HepG2 (cell line): ENCODE results near the gene ID3. TPM values are rescaled to one million over a fixed set of nuclear protein-coding genes. Genes with fewer than 3 reads are reported as not detected.

ENCODE experiments used
- AKAP8 ChIP-seq: sonication (generic); formaldehyde crosslinking; IDR thresholded peaks from 2 replicates; pipeline ENCODE4 v1.5.1; 2020; ENCODE audit warnings: mild to moderate bottlenecking, missing genetic modification reagents
- DNMT3B ChIP-seq: conservative IDR thresholded peaks from 2 replicates; pipeline ENCODE4 v1.6.1; 2016; ENCODE audit warnings: missing biosample characterization, control low read depth
- HOXA3 ChIP-seq: sonication (generic); formaldehyde crosslinking; IDR thresholded peaks from 2 replicates; pipeline ENCODE4 v1.5.0; 2020; ENCODE audit warnings: missing genetic modification reagents
- KIAA2018 ChIP-seq: sonication (generic); formaldehyde crosslinking; IDR thresholded peaks from 2 replicates; pipeline ENCODE4 v1.5.0; 2020; ENCODE audit warnings: mild to moderate bottlenecking, missing genetic modification reagents, borderline replicate concordance
- KLF13 ChIP-seq: sonication (generic); formaldehyde crosslinking; IDR thresholded peaks from 2 replicates; pipeline ENCODE4 v1.4.0; 2020; ENCODE audit warnings: mild to moderate bottlenecking, missing genetic modification reagents
- MEF2D ChIP-seq: sonication (generic); formaldehyde crosslinking; IDR thresholded peaks from 2 replicates; pipeline ENCODE4 v1.5.1; 2020; ENCODE audit warnings: mild to moderate bottlenecking, missing genetic modification reagents
- MYPOP ChIP-seq: sonication (generic); formaldehyde crosslinking; IDR thresholded peaks from 2 replicates; pipeline ENCODE4 v1.8.1; 2023; ENCODE audit warnings: mild to moderate bottlenecking, moderate library complexity, missing genetic modification reagents
- NR2C2 ChIP-seq: sonication (generic); formaldehyde crosslinking; IDR thresholded peaks from 2 replicates; pipeline ENCODE4 v1.4.0; 2020; ENCODE audit warnings: missing genetic modification reagents, mild to moderate bottlenecking, moderate library complexity, borderline replicate concordance
- TAF1 ChIP-seq: sonication (generic); formaldehyde crosslinking; IDR thresholded peaks from 2 replicates; pipeline ENCODE4 v1.4.0; 2020; ENCODE audit warnings: missing genetic modification reagents
- U2AF2 ChIP-seq: fragments of 200-400 bp; formaldehyde crosslinking; IDR thresholded peaks from 2 replicates; pipeline ENCODE4 v1.6.1; 2017; ENCODE audit warnings: low read depth, mild to moderate bottlenecking, low read length
- ZNF10 ChIP-seq: sonication (generic); formaldehyde crosslinking; IDR thresholded peaks from 2 replicates; pipeline ENCODE4 v1.4.0; 2020; ENCODE audit warnings: mild to moderate bottlenecking, low read depth, missing genetic modification reagents, borderline replicate concordance
- ZNF235 ChIP-seq: sonication (generic); formaldehyde crosslinking; IDR thresholded peaks from 2 replicates; pipeline ENCODE4 v1.8.1; 2023; ENCODE audit warnings: mild to moderate bottlenecking, missing genetic modification reagents, borderline replicate concordance
- ZNF331 ChIP-seq: sonication (generic); formaldehyde crosslinking; IDR thresholded peaks from 2 replicates; pipeline ENCODE4 v1.4.0; 2020; ENCODE audit warnings: missing genetic modification reagents
- ZNF558 ChIP-seq: sonication (generic); formaldehyde crosslinking; IDR thresholded peaks from 2 replicates; pipeline ENCODE4 v1.9.0; 2022; ENCODE audit warnings: mild to moderate bottlenecking, missing genetic modification reagents, borderline replicate concordance
- ZNF563 ChIP-seq: sonication (generic); formaldehyde crosslinking; IDR thresholded peaks from 2 replicates; pipeline ENCODE4 v1.8.0; 2022; ENCODE audit warnings: mild to moderate bottlenecking, moderate library complexity, missing genetic modification reagents
- ZNF761 ChIP-seq: sonication (generic); formaldehyde crosslinking; conservative IDR thresholded peaks from 2 replicates; pipeline ENCODE4 v1.4.0; 2020; ENCODE audit warnings: mild to moderate bottlenecking, missing genetic modification reagents
- ZNF883 ChIP-seq: sonication (generic); formaldehyde crosslinking; IDR thresholded peaks from 2 replicates; pipeline ENCODE4 v1.5.1; 2020; ENCODE audit warnings: mild to moderate bottlenecking, missing genetic modification reagents; ENCODE audit errors: not compliant biosample characterization
- polyA plus RNA-seq, 8 experiments: library from polyadenylated mRNA; depleted of rRNA in 3 of 8; stranded (reverse) in 7 of 8; unstranded in 1 of 8; fragments of >200 nt; fragmentation: Illumina TruSeq in 4 of 8; extraction: Trizol in 4 of 8; gene quantifications; 2 replicates each; pipeline versions ENCODE4 v1.2.1 to v1.2.3, GENCODE V29; 2011 to 2016; ENCODE audit warnings: low read depth in 4 of 8, missing spikeins in 1 of 8, mixed read lengths in 1 of 8; ENCODE audit not compliant: insufficient read depth in 1 of 8
- total RNA-seq, 5 experiments: library from RNA; depleted of rRNA; stranded (reverse); fragments of >200 nt; fragmentation: Illumina TruSeq; extraction: Trizol; gene quantifications; 2 replicates each; pipeline ENCODE4 v1.2.3, GENCODE V29; 2016; ENCODE audit warnings: low read depth in 1 of 5
- TF ChIP-seq, protein P1 (sequence below): sonication (generic); formaldehyde crosslinking; IDR thresholded peaks from 2 replicates; pipeline ENCODE4 v1.9.0; 2022; ENCODE audit warnings: missing genetic modification reagents, mild to moderate bottlenecking, borderline replicate concordance

The ID3 gene
- total and polyA plus RNA-seq, 2 of the 13 experiments (the other 11 are each of a cell fraction or from before 2014, with no cell fraction given) = 64.8 to 115 TPM

DNA sequence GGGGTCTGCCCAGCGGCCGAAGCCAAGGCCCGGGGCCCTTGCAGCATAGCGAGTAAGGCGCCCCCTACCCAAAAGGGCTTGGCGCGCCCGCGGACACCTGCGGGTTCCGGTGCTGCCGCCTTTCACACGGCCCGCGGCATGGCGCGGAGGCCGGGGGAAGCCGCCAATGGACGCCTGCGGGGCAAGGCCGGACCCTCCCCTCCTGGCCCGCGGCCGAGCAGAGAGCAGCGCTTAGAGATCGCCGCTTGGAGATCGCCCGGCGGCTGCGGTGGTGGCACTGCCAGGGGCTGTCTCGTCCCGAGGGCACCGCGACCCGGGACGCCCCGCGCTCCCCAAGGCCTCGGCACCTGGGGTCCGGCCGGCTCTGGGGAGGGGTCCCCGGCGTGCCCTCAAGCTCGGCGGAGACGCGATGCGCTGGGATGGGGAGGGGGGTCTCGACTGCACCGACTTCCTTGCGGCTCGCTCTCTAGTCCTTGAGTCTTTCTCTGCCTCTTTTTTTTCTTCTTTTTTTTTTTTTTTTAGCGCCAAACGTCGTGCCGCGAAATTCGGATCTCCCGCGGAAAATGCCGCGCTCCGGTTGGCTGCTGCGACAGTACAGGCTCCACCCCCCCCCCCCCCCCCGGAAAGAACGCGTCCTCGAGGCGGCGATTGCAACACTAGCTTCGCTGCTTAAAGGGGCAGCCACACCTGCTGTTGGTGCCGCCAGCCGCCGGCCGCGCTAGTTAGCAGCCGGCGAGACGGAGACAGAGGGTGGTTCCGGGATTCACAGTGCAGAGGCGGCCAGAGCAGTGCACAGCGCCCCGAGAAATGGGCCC is 28.3 kb downstream of the ID3 start, which contains the start of gene E2F2 (continued):
- TF ChIP-seq KIAA2018 (CRISPR knock-in tag) (no peak), ZNF558 (no peak), ZNF235 (CRISPR knock-in tag) (peak; percentile 78; the same call in 1 of the 2 replicates), HOXA3 (peak; percentile 44; the same call in 1 of the 2 replicates), ZNF10 (no peak), ZNF761 (CRISPR knock-in tag) (no peak), ZNF331 (CRISPR knock-in tag) (no peak), AKAP8 (CRISPR knock-in tag) (0 out of 2 replicates have a peak, but pooled peaks have one; percentile 40), U2AF2 (no peak), MEF2D (CRISPR knock-in tag) (no peak), NR2C2 (peak; percentile 36; the same call in 1 of the 2 replicates), KLF13 (CRISPR knock-in tag) (no peak), DNMT3B (CRISPR knock-in tag) (no peak), ZNF883 (CRISPR knock-in tag) (no peak), ZNF563 (peak; percentile 65; the same call in 1 of the 2 replicates), MYPOP (CRISPR knock-in tag) (0 out of 2 replicates have a peak, but pooled peaks have one; percentile 15), TAF1 (CRISPR knock-in tag) (peak; percentile 11; the same call in 1 of the 2 replicates)
- TF ChIP-seq, protein P1, sequence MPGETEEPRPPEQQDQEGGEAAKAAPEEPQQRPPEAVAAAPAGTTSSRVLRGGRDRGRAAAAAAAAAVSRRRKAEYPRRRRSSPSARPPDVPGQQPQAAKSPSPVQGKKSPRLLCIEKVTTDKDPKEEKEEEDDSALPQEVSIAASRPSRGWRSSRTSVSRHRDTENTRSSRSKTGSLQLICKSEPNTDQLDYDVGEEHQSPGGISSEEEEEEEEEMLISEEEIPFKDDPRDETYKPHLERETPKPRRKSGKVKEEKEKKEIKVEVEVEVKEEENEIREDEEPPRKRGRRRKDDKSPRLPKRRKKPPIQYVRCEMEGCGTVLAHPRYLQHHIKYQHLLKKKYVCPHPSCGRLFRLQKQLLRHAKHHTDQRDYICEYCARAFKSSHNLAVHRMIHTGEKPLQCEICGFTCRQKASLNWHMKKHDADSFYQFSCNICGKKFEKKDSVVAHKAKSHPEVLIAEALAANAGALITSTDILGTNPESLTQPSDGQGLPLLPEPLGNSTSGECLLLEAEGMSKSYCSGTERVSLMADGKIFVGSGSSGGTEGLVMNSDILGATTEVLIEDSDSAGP (CRISPR knock-in tag) = peak; percentile 100
